SHP77 (cell line): Measurements from ENCODE around the gene SYK.
A peak's percentile ranks its signal among the peaks of the same experiment; 100 is the strongest.

ENCODE experiments used
- DNase-seq, 2 experiments: peaks; one replicate each; lab custom pipeline; 2025; lab: John Stamatoyannopoulos, UW

SYK gene

DNA sequence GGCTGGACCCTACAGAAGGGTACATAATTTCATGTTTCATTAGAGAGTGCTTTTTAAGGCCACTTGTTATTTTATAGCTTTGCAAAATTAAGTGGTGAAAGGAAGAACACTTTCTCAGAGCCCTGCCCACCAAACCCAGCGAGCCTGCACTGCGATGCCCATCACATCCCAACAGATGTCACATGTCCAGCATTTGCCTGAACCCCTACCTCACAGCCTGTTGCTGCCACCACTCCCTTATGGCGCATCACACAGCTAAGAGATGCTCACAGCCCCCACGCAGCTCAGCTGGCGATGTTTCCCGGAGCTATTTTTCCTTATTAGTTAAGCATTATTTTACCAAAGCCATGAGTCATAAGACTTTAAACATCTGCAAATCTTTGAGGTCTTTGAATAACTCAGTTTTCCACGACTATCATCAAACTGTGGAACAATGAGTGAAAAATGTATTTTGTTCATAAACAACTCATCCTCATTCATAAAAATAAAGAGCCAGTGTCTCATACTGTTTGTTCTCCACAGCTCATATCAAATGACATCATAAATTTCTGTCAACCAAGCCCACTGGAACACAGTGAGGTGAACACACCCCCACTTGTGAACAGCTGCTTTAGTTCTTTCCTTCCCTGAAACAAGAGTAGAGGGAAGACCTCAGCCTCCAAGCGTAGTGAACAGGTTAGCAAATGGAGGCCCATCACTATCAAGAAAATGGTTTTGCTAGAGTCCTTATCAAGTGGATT lies 104.9 kb downstream of the SYK start:
- DNase-seq, result peak; percentile 33 to 39

DNA sequence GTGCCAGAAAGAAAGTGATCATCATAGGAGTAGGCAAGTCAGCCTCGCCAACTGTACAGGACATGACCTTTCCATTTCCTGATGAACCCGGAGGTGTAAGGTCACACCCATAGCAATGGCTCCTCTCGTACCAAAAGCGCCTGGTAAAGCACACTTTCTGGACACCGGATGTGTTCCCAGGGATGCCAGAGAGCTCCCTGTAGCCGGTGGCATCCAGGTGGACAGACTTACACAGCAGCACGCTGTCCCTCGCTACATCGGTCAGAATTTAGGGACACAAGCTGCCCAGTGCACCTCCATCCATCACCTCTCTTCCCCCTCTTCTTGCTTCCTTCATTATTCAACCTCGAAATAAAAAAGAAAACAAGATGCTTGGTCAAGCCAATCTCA lies 105.4 kb downstream of the SYK start:
- no peak for DNase-seq

DNA sequence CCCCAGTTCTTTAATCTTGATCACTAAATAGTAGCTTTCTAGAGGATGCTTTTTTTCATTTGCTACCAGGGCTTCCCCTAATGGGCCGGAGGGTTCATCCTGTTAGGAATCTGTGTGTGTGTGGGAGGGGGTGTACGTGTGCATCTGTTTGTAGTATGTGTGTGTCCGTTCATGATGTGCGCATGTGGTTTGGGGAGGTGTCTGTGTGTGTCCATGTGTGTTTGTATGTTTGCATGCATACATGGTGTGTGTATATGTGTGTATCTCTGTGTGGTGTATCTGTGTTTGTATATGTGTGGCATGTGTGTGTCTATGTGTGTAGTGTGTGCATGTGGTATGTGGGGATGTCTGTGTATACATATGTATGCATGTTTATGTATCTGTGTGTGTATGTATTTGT lies 106.2 kb downstream of the SYK start:
- DNase-seq, result no peak

DNA sequence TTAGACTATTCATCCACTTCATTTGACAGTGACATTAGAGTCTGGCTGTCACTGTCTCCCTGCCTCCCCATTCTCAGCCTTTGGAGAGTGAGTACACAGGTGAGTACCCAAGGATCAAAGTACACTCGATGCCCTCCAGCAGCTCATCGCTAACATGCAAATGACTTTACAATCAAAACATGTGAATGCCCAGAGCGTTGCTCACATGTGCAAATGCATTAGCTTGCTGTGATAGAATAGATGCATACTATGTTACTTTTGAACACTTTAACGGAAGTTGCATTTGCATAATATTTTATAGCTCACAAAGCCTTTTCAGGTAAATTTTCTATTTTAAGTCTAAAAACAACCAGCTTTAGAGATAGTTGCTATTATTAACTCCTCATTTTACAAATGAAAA lies 107.6 kb downstream of the SYK start:
- DNase-seq, result no peak

DNA sequence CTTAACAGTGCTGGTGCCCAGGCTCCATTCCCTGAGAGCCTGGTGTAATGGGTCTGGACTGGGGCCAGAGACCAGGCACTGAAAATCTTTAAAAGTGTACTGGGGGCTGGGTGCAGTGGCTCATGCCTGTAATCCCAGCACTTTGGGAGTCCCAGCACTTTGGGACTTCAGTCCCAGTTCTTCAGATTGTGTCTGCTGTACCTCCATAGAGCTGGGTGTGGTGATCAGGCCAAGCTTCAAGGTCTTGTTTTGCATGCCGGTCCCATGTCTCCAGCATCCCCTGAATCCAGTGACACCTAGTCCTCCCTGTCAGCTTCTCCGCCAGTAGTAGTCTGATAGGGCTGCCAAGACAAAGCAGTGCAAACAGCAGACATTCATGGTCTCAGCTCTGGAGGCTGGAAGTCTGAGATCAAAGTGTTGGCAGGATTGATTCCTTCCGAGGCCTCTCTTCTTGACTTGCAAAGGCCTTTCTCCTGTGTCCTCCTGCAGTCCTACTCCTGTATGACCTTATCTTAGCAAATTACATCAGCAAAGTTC lies 108.2 kb downstream of the SYK start:
- no peak for DNase-seq

DNA sequence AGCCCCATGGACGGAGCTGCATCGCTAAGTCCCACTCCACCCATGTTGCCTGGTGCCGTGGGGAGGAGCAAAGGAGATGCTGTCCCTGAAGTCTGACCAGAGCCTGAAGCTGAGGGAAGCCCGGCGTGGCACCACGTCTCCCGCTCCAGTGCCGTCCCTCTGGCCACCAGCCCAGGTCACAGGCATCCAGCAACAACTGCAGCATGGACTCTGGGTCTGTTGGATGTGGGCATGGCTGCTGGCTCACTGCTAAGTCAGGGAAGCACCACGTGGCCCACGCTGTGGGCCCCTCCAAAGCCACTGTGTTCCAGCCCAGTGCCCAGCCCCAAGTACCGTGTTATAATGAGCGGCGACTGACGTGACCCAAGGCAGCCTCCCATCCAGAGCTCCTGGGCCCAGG lies 112.6 kb downstream of the SYK start:
- no peak for DNase-seq

DNA sequence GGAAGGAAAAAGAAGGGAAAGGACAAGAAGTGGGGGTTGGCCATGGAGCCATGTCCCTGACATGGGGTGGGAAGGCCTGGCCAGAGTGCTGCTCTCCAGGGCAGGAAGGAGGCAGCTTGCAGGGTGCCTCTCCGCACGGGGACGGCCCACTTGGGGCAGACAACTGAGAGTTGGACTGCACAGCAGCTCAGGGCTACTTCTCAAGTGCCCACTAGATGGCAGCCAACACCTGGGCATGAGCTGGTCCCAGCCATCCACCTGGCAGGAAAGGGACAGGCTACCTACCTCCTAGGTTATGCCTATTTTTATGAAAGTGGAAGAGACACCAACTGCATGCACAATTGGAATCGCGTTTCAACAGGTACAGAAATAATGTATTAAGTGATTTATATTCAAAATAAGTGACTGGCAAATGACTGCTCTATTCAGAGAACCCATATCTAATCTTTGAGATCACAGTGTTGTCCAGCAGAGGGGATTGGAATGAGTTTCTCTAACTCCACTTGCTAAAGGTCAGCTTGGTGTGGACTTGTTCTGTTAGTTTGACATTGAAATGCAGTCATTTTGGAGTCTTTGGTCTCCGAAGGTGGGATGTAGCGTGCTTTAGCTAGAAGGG lies 113.4 kb downstream of the SYK start:
- DNase-seq, result peak; percentile 50 to 52

DNA sequence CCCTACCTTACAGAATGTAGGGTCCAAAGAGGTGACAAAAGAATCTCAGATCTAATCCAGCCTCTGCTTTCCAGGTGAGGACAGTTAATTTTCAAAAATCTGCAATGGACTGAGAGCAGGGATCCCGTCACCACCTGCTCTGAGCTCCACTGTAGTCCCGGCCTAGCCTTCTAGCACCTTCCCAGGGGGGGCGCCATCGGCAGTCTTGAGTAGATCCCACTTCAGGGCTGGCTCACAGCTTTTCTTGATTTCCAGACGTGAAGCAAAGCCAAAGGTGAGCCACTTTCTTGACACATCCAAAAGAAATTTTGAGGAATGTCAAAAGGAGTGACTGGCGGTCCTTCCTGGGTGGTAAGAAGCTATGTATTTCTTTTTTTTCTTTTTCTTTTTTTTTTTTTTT lies 114.1 kb downstream of the SYK start:
- DNase-seq, result peak in 1 of 2 experiments; percentile 57

DNA sequence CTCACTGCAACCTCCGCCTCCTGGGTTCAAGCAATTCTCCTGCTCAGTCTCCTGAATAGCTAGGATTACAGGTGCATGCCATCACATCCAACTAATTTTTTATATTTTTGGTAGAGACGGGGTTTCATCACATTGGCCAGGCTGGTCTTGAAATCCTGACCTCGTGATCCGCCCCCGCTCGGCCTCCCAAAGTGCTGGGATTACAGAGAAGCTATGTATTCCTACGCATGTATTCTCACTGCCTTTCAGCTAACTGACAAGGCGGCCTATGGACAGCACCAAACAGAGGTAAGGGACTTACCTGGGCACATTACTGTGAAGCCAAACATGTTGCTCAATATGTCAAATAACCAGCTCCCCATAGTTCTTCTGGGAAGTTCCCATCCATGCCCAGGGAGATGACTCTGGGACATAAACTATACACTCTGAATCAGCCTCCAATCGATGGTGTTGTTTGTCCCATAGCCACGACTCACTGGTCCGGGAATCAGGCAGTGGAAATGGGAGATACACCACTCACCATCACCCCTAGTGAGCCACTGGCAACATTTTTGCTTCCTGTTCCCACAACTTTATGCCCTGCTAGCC lies 114.6 kb downstream of the SYK start:
- DNase-seq, result no peak

DNA sequence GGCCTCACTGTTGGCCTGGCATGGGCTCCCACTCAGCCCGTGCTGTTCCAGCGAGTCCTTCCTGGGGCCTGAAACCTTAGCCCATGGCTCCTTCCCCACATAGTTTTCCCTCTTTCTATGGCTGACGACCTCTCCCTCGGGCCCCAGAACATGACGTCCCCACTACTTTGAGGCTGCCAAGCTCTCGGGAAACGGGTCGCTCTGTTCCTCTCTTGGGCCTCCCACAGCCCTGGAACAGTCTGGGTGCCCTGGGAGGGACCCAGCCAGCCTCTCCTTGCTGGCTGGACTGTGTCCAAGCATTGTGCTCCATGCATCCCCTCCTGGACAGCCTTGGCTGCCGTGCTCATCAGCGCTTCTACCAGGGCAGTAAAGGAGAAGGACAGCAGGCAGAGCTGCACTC lies 118.3 kb downstream of the SYK start:
- no peak for DNase-seq

DNA sequence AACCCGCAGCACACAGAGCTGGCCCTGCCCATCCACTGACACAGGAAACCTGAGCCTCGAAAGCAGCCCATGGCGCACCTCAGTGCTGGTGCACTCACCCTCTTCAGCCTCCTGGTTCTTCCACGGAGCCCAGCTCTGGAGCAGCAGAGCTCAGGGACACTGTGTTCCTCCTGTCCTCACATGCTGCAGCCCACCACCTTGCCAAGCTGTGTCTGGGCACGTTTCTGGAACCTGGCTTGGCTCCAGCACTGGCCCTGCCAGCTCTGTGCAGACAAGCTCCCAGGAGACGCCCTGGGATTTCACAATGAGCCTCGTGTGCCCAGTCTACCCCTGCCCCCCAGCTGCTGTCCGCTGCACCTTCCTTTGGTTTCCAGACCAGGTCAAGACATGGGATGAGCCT lies 119.5 kb downstream of the SYK start:
- peak; percentile 9 to 35 for DNase-seq

DNA sequence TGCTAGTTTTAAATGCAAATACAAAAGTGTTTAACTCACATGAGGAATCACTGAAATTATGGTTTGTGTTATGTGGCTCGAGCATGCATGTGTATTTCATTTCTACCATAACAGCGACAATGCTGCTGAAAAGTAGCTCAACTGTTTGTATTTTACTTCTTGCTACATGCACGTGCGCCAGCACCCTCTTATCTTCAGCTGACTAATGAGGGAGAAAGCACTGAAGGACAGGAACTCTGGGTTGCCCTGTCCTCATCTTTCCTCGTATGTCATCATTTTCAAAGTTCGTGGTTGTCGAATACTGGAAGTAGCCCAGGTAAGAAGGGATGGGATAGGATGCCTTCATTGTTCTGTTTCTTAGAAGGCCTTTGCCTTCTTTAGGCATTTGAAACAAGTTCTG lies 120.3 kb downstream of the SYK start:
- DNase-seq, result no peak

DNA sequence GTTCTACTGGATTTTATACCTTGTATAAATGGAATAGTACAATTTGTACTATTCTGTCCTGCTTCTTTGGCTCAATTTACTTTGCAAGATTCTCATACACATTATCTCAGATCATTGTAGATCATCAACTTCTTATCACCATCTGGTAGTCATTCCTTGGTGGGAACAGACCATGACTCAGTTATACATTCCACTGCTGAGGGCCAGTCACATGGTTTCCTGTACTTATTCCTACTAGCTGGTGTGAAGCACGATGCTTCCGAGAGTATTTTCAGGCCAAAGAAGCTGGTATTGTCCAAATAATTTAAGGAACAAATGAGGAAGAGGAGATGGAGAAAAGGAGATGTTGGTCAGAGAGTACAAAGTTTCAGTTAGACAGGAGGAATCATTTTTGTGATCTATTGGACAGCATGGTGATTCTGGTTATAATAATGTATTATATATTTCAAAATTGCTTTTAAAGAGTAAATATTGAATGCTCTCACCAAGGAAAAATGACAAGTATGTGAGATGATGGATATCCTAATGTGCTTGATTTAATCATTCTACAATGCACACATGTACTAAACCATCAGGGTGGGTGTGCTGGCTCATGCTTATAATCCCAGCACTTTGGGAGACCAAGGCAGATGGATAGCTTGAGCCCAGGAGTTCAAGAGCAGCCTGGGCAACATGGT lies 124.1 kb downstream of the SYK start:
- DNase-seq, result no peak

DNA sequence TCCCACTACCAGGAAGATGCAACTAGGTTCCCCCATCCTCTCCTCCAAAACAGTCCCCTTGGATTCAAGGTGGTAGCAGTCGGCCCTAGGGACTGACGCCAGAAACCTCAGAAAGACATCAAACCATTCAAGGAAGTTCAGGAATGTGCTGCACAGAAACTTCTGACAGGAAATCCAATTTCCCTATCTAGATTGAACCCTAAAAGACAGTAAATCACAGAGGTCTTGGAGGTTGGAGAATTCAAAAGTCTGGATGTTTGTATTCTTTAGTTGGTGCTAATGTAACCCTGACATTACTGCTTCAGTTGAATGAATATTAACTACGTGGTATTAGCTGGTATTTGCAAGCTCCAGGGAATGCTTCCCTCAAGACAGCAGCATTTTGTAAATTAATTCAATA lies 125.3 kb downstream of the SYK start:
- no peak for DNase-seq

DNA sequence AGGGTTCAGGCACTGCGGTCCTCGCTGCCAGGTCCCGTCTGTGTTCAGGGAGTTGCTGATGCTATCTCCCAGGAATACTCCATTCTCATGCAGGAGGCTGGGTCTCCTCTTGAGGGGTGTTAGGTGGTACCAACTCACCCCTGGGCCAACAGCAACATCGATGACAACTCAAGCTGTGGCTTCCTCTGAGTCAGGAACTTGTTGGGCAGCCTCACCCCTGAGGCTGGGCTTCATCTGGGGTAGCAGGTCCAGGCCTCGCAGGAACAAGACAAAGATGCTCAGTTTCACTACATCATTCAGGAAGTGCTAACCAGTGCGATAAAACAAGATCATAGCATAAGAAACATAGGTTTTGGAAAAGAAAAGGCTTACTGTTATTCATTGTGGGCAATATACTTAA lies 125.9 kb downstream of the SYK start:
- DNase-seq, result no peak

DNA sequence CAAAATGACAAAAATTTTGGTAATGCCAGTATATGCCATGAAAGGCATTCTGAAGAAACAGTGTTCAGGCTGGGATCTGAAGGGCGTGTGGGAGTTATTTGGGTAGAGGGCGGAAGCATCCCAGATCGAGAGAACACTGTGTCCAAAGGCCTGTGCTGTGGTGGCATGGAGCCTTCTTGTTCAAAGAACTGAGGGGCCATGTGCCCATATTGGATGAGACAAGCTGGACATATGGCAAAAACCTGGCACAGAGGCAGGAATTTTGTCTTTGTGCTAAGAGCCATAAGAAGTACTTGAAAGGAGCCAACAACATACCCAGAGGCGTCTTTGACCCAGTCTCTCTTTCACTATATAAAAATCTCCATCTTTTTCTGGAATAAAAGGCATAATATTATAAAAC lies 128.0 kb downstream of the SYK start:
- no peak for DNase-seq

DNA sequence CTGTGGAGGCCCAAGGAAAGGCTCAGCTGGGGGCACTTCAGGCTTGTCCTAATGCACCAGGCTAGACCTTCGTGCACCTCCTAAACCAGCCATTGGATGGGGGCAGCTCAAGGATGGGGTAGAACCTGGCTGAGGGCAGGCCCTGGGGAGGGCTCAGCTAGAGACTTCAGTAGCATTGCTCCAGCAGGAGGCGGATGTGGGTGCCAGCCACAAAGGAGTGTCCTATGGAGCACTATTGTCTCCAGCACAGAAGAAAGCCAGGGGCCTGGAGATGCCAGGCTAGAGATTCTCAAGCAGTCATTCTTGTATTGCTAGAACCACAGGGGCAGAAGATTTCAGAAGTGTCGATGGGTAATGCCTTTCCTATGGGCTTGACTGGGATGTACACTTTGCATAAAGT lies 131.8 kb downstream of the SYK start:
- DNase-seq, result no peak

DNA sequence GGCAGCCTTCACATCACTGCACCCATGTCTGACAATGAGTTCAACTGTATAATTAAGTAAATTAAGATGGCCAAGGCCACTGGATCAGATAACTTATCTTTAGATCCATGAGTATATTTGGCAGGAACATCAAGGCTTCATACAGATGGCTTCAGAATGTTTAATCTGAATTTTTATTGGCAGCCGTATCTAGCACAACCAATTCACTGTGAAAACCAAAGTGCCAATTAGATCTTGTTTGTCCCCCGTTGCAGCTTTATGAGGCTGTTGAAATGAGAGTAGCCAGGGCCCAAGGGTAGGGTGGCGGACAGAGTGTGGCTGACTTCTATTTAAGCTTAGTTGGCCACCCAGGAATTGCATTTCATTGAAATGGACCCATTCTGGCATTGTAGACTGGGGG lies 137.7 kb downstream of the SYK start:
- no peak for DNase-seq

DNA sequence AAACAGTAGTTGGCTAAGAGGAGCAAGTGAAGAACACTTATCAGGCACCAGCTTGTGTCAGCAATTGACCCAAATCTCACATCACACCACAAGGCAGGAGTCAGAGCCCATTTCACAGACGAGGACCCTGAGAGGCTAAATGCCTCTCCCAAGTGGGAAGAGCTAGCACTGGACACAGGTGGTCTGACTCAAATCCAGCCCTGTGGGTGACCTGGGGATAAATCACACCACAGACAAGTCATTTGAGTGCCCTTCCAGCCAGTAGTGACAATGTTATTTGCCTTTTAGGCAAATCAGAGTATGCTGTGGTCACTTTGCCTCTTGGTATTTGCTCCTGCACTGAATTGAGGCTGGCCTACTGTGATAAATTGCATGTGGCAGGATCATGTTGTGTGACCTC lies 138.7 kb downstream of the SYK start:
- DNase-seq, result no peak

DNA sequence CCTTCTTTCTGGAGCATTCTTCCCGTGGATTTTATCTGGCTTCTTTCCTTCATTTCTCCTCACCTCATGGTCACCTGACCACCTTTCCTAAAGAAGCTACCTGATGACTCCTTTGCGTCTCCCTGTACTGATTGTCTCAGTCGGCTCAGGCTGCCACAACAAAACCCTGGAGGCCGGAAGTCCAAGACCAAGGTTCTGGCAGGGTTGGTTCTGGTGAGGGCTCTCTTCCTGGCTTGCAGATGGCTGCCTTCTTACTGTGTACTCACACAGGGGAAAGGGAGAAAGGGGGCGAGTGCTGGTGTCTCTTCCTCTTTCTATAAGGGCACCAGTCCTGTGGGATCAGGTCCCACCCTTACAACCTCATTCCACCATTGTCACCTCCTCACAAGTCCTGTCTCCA lies 140.0 kb downstream of the SYK start:
- DNase-seq, result no peak

DNA sequence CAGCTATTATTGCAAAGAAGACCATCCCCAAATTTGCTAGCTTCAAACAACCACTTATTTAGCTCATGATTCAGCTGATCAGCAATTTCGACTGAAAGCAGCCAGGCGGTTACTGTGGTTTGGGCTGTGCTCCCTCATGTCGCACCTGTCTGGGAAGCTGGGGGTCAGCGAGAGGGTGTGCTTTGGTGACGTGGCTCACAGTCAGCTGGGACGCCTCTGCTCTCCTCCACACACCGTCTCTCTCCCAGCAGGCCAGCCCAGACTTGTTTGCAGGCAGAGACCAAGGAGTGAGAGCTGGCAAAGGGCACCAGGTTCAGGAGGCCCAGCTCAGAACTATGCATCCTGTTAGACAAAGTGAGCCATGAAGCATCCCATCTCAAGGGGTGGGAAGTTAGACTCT lies 140.9 kb downstream of the SYK start:
- DNase-seq, result peak; percentile 19 to 89

DNA sequence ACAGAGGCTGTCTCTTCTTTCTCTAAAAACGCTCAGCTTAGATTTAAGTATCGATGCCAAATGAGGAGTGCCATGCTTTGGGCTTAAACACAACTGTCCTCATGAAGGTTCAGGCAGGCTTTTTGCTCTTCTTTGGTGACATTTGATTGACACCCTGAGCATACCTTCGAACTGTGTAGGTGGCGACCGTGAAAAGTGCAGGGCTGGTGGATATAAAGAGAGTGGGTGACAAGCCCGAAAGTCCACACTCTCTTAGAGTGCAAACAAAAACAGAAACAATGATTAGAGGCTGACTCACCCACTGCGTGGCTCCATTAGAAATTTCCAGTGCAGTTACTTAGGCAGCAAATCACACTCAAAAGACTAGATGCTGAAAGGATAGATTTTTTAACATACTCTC lies 141.7 kb downstream of the SYK start:
- no peak for DNase-seq

DNA sequence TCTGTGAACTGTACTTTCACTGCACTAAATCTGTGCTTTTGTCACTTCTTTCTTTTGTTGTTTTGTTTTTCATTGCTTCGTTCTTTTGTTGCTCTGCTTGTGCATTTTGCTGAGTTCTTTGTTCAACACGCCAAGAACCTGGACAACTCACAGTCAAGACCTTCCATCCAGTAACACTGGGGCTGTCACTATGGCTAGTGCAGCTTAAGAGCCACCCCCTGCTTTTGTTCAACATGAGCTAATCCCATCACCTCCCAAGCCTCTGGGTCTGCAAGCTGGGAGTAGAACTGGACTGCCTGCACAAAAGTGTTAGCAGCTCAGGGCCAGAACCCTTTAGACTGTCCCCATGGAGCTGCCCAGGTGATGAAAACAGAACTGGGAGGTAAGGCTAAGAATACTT lies 143.7 kb downstream of the SYK start:
- no peak for DNase-seq
